Mesendoderm (in vitro differentiated cells): Measurements from ENCODE around the gene GALNT12.

Experiments used
- DNase-seq: peaks from one replicate; pipeline ENCODE4 v3.0.0; 2013
- H2AK5ac ChIP-seq: 2 replicates; pipeline ENCODE4 v1.6.1; 2013; ENCODE audit warnings: low read length, inconsistent platforms
- H2BK120ac ChIP-seq: 2 replicates; pipeline ENCODE4 v1.6.1; 2013; ENCODE audit warnings: low read depth, mild to moderate bottlenecking, low read length, moderate library complexity, mixed read lengths
- H2BK15ac ChIP-seq: replicated peaks from 2 replicates; pipeline ENCODE4 v1.6.1; 2013; ENCODE audit warnings: low read depth, mild to moderate bottlenecking, moderate library complexity
- H2BK5ac ChIP-seq: 2 replicates; pipeline ENCODE4 v1.6.1; 2013; ENCODE audit warnings: low read length, inconsistent platforms
- H3K18ac ChIP-seq: 2 replicates; pipeline ENCODE4 v1.6.1; 2013; ENCODE audit warnings: mild to moderate bottlenecking, low read length, mixed read lengths
- H3K23ac ChIP-seq: one replicate; pipeline ENCODE4 v1.6.1; 2013; ENCODE audit warnings: low read length
- H3K27ac ChIP-seq: 2 replicates; pipeline ENCODE4 v1.5.1; 2013; ENCODE audit warnings: low read depth, mild to moderate bottlenecking, inconsistent platforms, low read length, moderate library complexity
- H3K27me3 ChIP-seq: 2 replicates; pipeline ENCODE4 v1.6.1; 2013; ENCODE audit warnings: low read length, control low read depth, mild to moderate bottlenecking, inconsistent platforms; ENCODE audit not compliant: insufficient read depth, poor library complexity
- H3K36me3 ChIP-seq: 2 replicates; pipeline ENCODE4 v1.6.1; 2013; ENCODE audit warnings: low read length, inconsistent platforms; ENCODE audit not compliant: control insufficient read depth, insufficient read depth
- H3K4ac ChIP-seq: one replicate; pipeline ENCODE4 v1.6.1; 2013; ENCODE audit warnings: low read depth, mild to moderate bottlenecking, low read length, moderate library complexity
- H3K4me1 ChIP-seq: 2 replicates; pipeline ENCODE4 v1.6.1; 2013; ENCODE audit warnings: low read depth, low read length, inconsistent platforms; ENCODE audit not compliant: control insufficient read depth
- H3K4me2 ChIP-seq: 2 replicates; pipeline ENCODE4 v1.6.1; 2013; ENCODE audit warnings: low read length
- H3K4me3 ChIP-seq: 2 replicates; pipeline ENCODE4 v1.5.1; 2013; ENCODE audit warnings: mild to moderate bottlenecking, low read length
- H3K56ac ChIP-seq: one replicate; pipeline ENCODE4 v1.6.1; 2013; ENCODE audit warnings: low read length
- H3K79me1 ChIP-seq: 2 replicates; pipeline ENCODE4 v1.6.1; 2013; ENCODE audit warnings: low read length, inconsistent platforms
- H3K79me2 ChIP-seq: 2 replicates; pipeline ENCODE4 v1.6.1; 2013; ENCODE audit warnings: mild to moderate bottlenecking, low read length; ENCODE audit not compliant: control insufficient read depth, insufficient read depth
- H3K9ac ChIP-seq: 2 replicates; pipeline ENCODE4 v1.6.1; 2013; ENCODE audit warnings: low read length, inconsistent platforms
- H4K5ac ChIP-seq: one replicate; pipeline ENCODE4 v1.6.1; 2013; ENCODE audit warnings: low read length
- H4K8ac ChIP-seq: one replicate; pipeline ENCODE4 v1.6.1; 2013; ENCODE audit warnings: low read depth, mild to moderate bottlenecking, control low read depth, low read length, moderate library complexity
- WGBS: extraction: QIAGEN DNeasy Blood & Tissue Kit; methylation state at CpG from one replicate; pipeline ENCODE4 v1.1.7; 2013; ENCODE audit warnings: low lambda C conversion rate, missing lambda C conversion rate; ENCODE audit not compliant: insufficient coverage; ENCODE audit errors: extremely low coverage; 5-methylcytosine and 5-hydroxymethylcytosine counted together

GALNT12 gene

GRCh38 chr9:98852961-98853360 lies 45.5 kb downstream of the GALNT12 start:
- H3K18ac ChIP-seq = peak overlapping the region; percentile 3
- no peak overlapping the region for H2AK5ac ChIP-seq
- no peak overlapping the region for H4K5ac ChIP-seq
- no peak overlapping the region for H4K8ac ChIP-seq
- DNase-seq = no peak
- no peak overlapping the region for H2BK5ac ChIP-seq
- H2BK120ac ChIP-seq = peak overlapping the region; percentile 31
- peak overlapping the region; percentile 86 for H2BK15ac ChIP-seq
- WGBS = no CpG with 5 or more reads among the region's 2 CpGs
- no peak overlapping the region for H3K4me3 ChIP-seq
- no peak overlapping the region for H3K56ac ChIP-seq
- no peak overlapping the region for H3K4me2 ChIP-seq
- H3K9ac ChIP-seq = no peak overlapping the region
- no peaks in the 10 kb centered on the region for H3K27me3 ChIP-seq
- H3K27ac ChIP-seq = no peak overlapping the region
- no peak overlapping the region for H3K23ac ChIP-seq
- no peaks in the 10 kb centered on the region for H3K36me3 ChIP-seq
- peaks cover 21% of the 10 kb centered on the region for H3K4me1 ChIP-seq
- H3K79me2 ChIP-seq = no peaks in the 10 kb centered on the region
- H3K4ac ChIP-seq = peak overlapping the region; percentile 62
- no peaks in the 10 kb centered on the region for H3K79me1 ChIP-seq

- Histone ChIP-seq H3K27me3 (no peaks in the 10 kb centered on the region), H3K4ac (peak overlapping the region; percentile 48), H2BK5ac (peak overlapping the region; percentile 44), H3K4me2 (no peak overlapping the region), H4K5ac (no peak overlapping the region), H2BK15ac (no peak overlapping the region), H3K9ac (no peak overlapping the region), H2AK5ac (peak overlapping the region; percentile 83), H3K27ac (no peak overlapping the region), H2BK120ac (no peak overlapping the region), H3K18ac (no peak overlapping the region), H4K8ac (no peak overlapping the region), H3K4me3 (no peak overlapping the region), H3K36me3 (no peaks in the 10 kb centered on the region), H3K79me2 (no peaks in the 10 kb centered on the region), H3K4me1 (peaks cover 16% of the 10 kb centered on the region), H3K56ac (no peak overlapping the region), H3K79me1 (no peaks in the 10 kb centered on the region), H3K23ac (no peak overlapping the region)
- no peak for DNase-seq
- WGBS = no CpG with 5 or more reads among the region's 2 CpGs
Measured at GRCh38 chr9:98854266-98854665, 46.8 kb downstream of the GALNT12 start.

GRCh38 chr9:98855592-98855991 lies 48.1 kb downstream of the GALNT12 start:
- no peak for DNase-seq
- Histone ChIP-seq H2BK15ac (no peak overlapping the region), H4K5ac (no peak overlapping the region), H4K8ac (no peak overlapping the region), H3K23ac (no peak overlapping the region), H3K4me3 (no peak overlapping the region), H3K56ac (no peak overlapping the region), H3K4ac (no peak overlapping the region), H3K4me2 (no peak overlapping the region), H2BK120ac (no peak overlapping the region), H2BK5ac (no peak overlapping the region), H3K79me1 (no peaks in the 10 kb centered on the region), H3K4me1 (peaks cover 16% of the 10 kb centered on the region), H3K36me3 (no peaks in the 10 kb centered on the region), H3K9ac (no peak overlapping the region), H3K18ac (no peak overlapping the region), H3K27ac (no peak overlapping the region), H3K27me3 (no peaks in the 10 kb centered on the region), H2AK5ac (no peak overlapping the region), H3K79me2 (no peaks in the 10 kb centered on the region)
- WGBS = no CpG with 5 or more reads among the region's 1 CpG

DNA sequence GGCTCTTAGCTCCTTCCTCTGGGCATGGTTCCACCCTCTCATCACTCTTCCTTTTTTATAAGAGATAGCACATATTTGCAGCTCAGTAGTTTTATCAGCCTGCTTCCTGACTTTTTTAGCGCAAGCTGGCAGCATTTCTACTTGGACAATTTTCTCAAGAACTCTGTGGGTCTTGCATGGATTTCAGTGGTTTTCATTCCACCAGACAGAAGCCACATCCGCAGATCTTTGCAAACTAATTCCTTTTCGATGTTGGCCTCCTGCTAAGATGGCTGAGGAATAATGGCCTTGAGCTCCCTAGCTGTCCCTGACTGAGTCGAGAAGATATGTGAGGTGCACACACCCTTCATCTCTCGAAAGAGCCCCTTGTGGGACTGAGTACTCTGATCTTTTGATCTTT lies 49.5 kb downstream of the GALNT12 start:
- Histone ChIP-seq H3K79me2 (no peaks in the 10 kb centered on the region), H3K4me1 (peaks cover 7% of the 10 kb centered on the region), H3K27ac (no peak overlapping the region), H3K4me2 (no peak overlapping the region), H4K5ac (no peak overlapping the region), H3K4me3 (no peak overlapping the region), H3K36me3 (no peaks in the 10 kb centered on the region), H3K4ac (no peak overlapping the region), H3K23ac (no peak overlapping the region), H3K27me3 (no peaks in the 10 kb centered on the region), H3K56ac (no peak overlapping the region), H2BK5ac (no peak overlapping the region), H3K79me1 (no peaks in the 10 kb centered on the region), H2BK15ac (peak overlapping the region; percentile 25), H3K18ac (peak overlapping the region; percentile 34), H2AK5ac (no peak overlapping the region), H2BK120ac (no peak overlapping the region), H3K9ac (no peak overlapping the region), H4K8ac (no peak overlapping the region)
- no peak for DNase-seq
- no CpG with 5 or more reads among the region's 5 CpGs for WGBS

DNA sequence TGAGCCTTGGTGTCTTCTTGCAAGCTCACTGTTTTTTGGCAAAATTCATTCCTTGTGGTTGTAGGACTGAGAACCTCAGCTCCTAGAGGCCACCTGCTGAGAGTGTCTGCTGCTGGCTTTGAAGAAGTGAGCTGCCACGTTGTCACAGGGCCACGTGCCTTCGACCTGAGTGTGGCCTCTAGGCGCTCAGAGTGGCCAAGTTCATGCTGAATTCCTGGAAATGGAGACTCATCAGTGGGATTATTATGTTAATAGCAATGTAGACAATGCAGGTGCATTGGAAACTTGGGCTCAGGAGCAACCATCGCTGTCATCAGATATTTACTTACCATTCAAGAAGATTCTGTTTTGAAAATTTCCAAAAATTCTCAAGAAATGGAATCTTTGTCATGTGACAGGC lies 52.5 kb downstream of the GALNT12 start:
- Histone ChIP-seq H3K9ac (no peak overlapping the region), H3K4me1 (peaks cover 4% of the 10 kb centered on the region), H3K79me1 (no peaks in the 10 kb centered on the region), H4K5ac (no peak overlapping the region), H2BK15ac (no peak overlapping the region), H3K23ac (no peak overlapping the region), H3K27ac (no peak overlapping the region), H2AK5ac (no peak overlapping the region), H3K4ac (no peak overlapping the region), H3K4me2 (no peak overlapping the region), H3K79me2 (no peaks in the 10 kb centered on the region), H4K8ac (no peak overlapping the region), H3K18ac (no peak overlapping the region), H2BK5ac (no peak overlapping the region), H3K56ac (no peak overlapping the region), H2BK120ac (no peak overlapping the region), H3K27me3 (no peaks in the 10 kb centered on the region), H3K4me3 (no peak overlapping the region), H3K36me3 (no peaks in the 10 kb centered on the region)
- no peak for DNase-seq
- WGBS = no CpG with 5 or more reads among the region's 5 CpGs

GRCh38 chr9:98860871-98861293 lies 53.4 kb downstream of the GALNT12 start:
- H3K9ac ChIP-seq = no peak overlapping the region
- H3K56ac ChIP-seq = no peak overlapping the region
- no peak overlapping the region for H3K4ac ChIP-seq
- no peak overlapping the region for H3K27ac ChIP-seq
- H3K79me2 ChIP-seq = no peaks in the 10 kb centered on the region
- H2BK120ac ChIP-seq = no peak overlapping the region
- H3K23ac ChIP-seq = no peak overlapping the region
- DNase-seq = peak; percentile 67
- H3K18ac ChIP-seq = no peak overlapping the region
- H3K27me3 ChIP-seq = no peaks in the 10 kb centered on the region
- H3K4me1 ChIP-seq = peaks cover 4% of the 10 kb centered on the region
- no CpG with 5 or more reads among the region's 5 CpGs for WGBS
- no peak overlapping the region for H4K8ac ChIP-seq
- no peak overlapping the region for H2BK15ac ChIP-seq
- H2AK5ac ChIP-seq = no peak overlapping the region
- no peaks in the 10 kb centered on the region for H3K36me3 ChIP-seq
- H3K4me2 ChIP-seq = no peak overlapping the region
- H3K79me1 ChIP-seq = no peaks in the 10 kb centered on the region
- no peak overlapping the region for H3K4me3 ChIP-seq
- H2BK5ac ChIP-seq = no peak overlapping the region
- no peak overlapping the region for H4K5ac ChIP-seq
